GOT3 (cell line): ENCODE data around the gene GDPGP1.
"Not testable (repeated sequence)": the region's sequence is repeated elsewhere in the genome, so short reads cannot be mapped to it uniquely, and the experiment has no call there.

Source experiments
- DNase-seq: peaks from one replicate; lab custom pipeline; 2025; ENCODE audit warnings: mixed read lengths; lab: John Stamatoyannopoulos, UW

The GDPGP1 gene

GRCh38 chr15:90234096-90234988 is at the start of gene GDPGP1:
TSS of gene GDPGP1 (plus strand) at chr15:90234209. CDS start at chr15:90240909, 6,700 bp downstream.
- DNase-seq = no peak

- no peak for DNase-seq
Measured at GRCh38 chr15:90184786-90185704, 49.0 kb upstream of the GDPGP1 start.

GRCh38 chr15:90187257-90187868 is 46.6 kb upstream of the GDPGP1 start:
- no peak for DNase-seq

GRCh38 chr15:90188065-90188464 is 45.9 kb upstream of the GDPGP1 start:
- DNase-seq = not testable (repeated sequence)

GRCh38 chr15:90188914-90189748 is 44.9 kb upstream of the GDPGP1 start:
- no peak for DNase-seq

- no peak for DNase-seq
Measured at GRCh38 chr15:90189781-90190467, 44.1 kb upstream of the GDPGP1 start.

GRCh38 chr15:90190606-90191343 is 43.2 kb upstream of the GDPGP1 start:
- DNase-seq = no peak

GRCh38 chr15:90191344-90191687 is 42.7 kb upstream of the GDPGP1 start:
- no peak for DNase-seq

- DNase-seq = no peak
Measured at GRCh38 chr15:90191794-90192509, 42.1 kb upstream of the GDPGP1 start.

- DNase-seq = no peak
Measured at GRCh38 chr15:90192961-90193786, 40.8 kb upstream of the GDPGP1 start.

GRCh38 chr15:90194655-90195054 is 39.4 kb upstream of the GDPGP1 start:
- DNase-seq = no peak

GRCh38 chr15:90200534-90201129 is 33.4 kb upstream of the GDPGP1 start:
- no peak for DNase-seq

GRCh38 chr15:90201130-90201943 is 32.7 kb upstream of the GDPGP1 start, which contains the start of gene SEMA4B:
TSS of gene SEMA4B (plus strand) at chr15:90201330. CDS start at chr15:90201579, 249 bp downstream.
- no peak for DNase-seq

GRCh38 chr15:90201944-90202375 is 32.0 kb upstream of the GDPGP1 start:
- no peak for DNase-seq

- no peak for DNase-seq
Measured at GRCh38 chr15:90202929-90203328, 31.1 kb upstream of the GDPGP1 start.

- DNase-seq = no peak
Measured at GRCh38 chr15:90203473-90203872, 30.5 kb upstream of the GDPGP1 start.

GRCh38 chr15:90203922-90204321 is 30.1 kb upstream of the GDPGP1 start:
- no peak for DNase-seq
